Measurements from ENCODE around the gene ALCAM. TPM values are rescaled to one million over a fixed set of nuclear protein-coding genes. Genes with fewer than 3 reads are reported as not detected.

The ALCAM gene
- total and polyA plus RNA-seq, 2 donors (not counting 1 experiment from before 2014, with no cell fraction given) = 6.2 to 23.8 TPM

GRCh38 chr3:105369500-105370371 is 3.0 kb downstream of the ALCAM start:
- Mint-ChIP-seq H3K9me3 (ENCODE audit: insufficient read depth) (no peaks in the 10 kb centered on the region), H3K27me3 (no peaks in the 10 kb centered on the region), H3K27ac (peak overlapping the region; percentile 100), H3K4me3 (peak overlapping the region; percentile 99), H3K4me1 (peaks cover 32% of the 10 kb centered on the region)
- intact Hi-C loops (cut with micrococcal nuclease) = loop anchor here (1.0 to 10.0 kb wide), 6 partner anchors 17 to 1096 kb away; partner anchors contain the start of gene CBLB
- Histone ChIP-seq H3K27ac (ENCODE audit: low read length in 2 of 2) (peak overlapping the region; percentile 98), H4K20me1 (ENCODE audit: control insufficient read depth, insufficient read depth, low read length, poor library complexity, severe bottlenecking) (no peaks in the 10 kb centered on the region), H3K4me2 (replicated peaks; ENCODE audit: low read depth, low read length, poor library complexity, severe bottlenecking) (peak overlapping the region; percentile 90), H3K36me3 (replicated peaks in 1 of 2; ENCODE audit: control extremely low read depth in 1 of 2, control insufficient read depth in 1 of 2, extremely low read depth in 1 of 2, insufficient read depth in 2 of 2, low read length in 1 of 2) (no peaks in the 10 kb centered on the region), H3K9me3 (ENCODE audit: control extremely low read depth in 1 of 3, control insufficient read depth in 2 of 3, insufficient read depth in 1 of 3, low read length in 2 of 3) (no peaks in the 10 kb centered on the region), H3K4me3 (ENCODE audit: control extremely low read depth in 1 of 5, extremely low read depth in 1 of 5, insufficient read depth in 1 of 5, low read depth in 2 of 5, low read length in 4 of 5) (peak overlapping the region; percentile 78 to 91 (median 88)), H3K27me3 (replicated peaks in 1 of 4; ENCODE audit: control extremely low read depth in 1 of 4, control insufficient read depth in 3 of 4, insufficient read depth in 4 of 4, low read length in 3 of 4) (peaks cover 0 to 4% (median 0%) of the 10 kb centered on the region in 4 experiments), H2AFZ (ENCODE audit: insufficient read depth, low read depth, low read length, poor library complexity, severe bottlenecking) (peak overlapping the region; percentile 85), H3K79me2 (ENCODE audit: control insufficient read depth, insufficient read depth, low read length) (peaks cover 39% of the 10 kb centered on the region), H3K9ac (ENCODE audit: low read length) (peak overlapping the region; percentile 95), H3K4me1 (ENCODE audit: control insufficient read depth in 2 of 2, insufficient read depth in 2 of 2, low read length in 2 of 2) (peaks cover 14 to 17% of the 10 kb centered on the region in 2 donors)
- ChIA-PET CTCF (interaction anchor here (1.1 to 4.0 kb wide), 4 partner anchors 766 to 1097 kb away, joined by 3 to 21 read pairs (median 4); no protein-coding TSS in a partner anchor), POLR2A (interaction anchor here (0.5 to 1.5 kb wide), 2 partner anchors 657 to 850 kb away, joined by 3 to 4 read pairs; no protein-coding TSS in a partner anchor)
- peak; percentile 80 for DNase-seq
- peak; percentile 34 for ATAC-seq (ENCODE audit: low read depth)
- TF ChIP-seq EZH2 (IDR thresholded peaks at IDR 0.05; ENCODE audit: borderline replicate concordance, insufficient read depth, low read depth, low read length, poor library complexity, severe bottlenecking) (no peak), CTCF (IDR thresholded peaks at IDR 0.05) (peak; percentile 91)
- WGBS (ENCODE audit: insufficient coverage) = 0% methylated on average over 17 of the region's 22 CpGs

DNA sequence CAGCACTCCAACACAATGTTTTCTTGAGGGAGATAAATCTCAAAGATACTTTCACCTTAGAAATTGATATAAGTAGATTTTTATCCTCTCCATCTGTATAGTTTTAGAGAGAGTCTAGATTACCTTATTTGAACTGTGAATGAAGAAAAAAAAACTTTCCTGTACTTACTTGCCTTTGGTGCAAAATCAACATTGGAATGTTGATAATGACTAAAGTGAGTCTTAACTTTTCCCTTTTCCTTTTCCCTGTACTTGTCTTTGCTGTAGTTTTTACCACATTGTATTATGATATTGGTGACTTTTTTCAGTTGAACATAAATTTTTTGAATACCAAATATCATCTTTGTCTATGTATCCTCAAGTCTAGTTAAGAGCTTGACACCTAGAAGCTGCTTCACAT is 6.7 kb downstream of the ALCAM start:
- Histone ChIP-seq H4K20me1 (ENCODE audit: control insufficient read depth, insufficient read depth, low read length, poor library complexity, severe bottlenecking) (no peaks in the 10 kb centered on the region), H3K36me3 (replicated peaks in 1 of 2; ENCODE audit: control extremely low read depth in 1 of 2, control insufficient read depth in 1 of 2, extremely low read depth in 1 of 2, insufficient read depth in 2 of 2, low read length in 1 of 2) (no peaks in the 10 kb centered on the region), H3K9ac (ENCODE audit: low read length) (no peak overlapping the region), H2AFZ (ENCODE audit: insufficient read depth, low read depth, low read length, poor library complexity, severe bottlenecking) (no peak overlapping the region), H3K27ac (ENCODE audit: low read length in 2 of 2) (no peak overlapping the region), H3K4me1 (ENCODE audit: control insufficient read depth in 2 of 2, insufficient read depth in 2 of 2, low read length in 2 of 2) (peaks cover 0 to 6% of the 10 kb centered on the region in 2 donors), H3K9me3 (ENCODE audit: control extremely low read depth in 1 of 3, control insufficient read depth in 2 of 3, insufficient read depth in 1 of 3, low read length in 2 of 3) (no peaks in the 10 kb centered on the region), H3K79me2 (ENCODE audit: control insufficient read depth, insufficient read depth, low read length) (peaks cover 73% of the 10 kb centered on the region), H3K27me3 (replicated peaks in 1 of 4; ENCODE audit: control extremely low read depth in 1 of 4, control insufficient read depth in 3 of 4, insufficient read depth in 4 of 4, low read length in 3 of 4) (no peaks in the 10 kb centered on the region), H3K4me3 (ENCODE audit: control extremely low read depth in 1 of 5, extremely low read depth in 1 of 5, insufficient read depth in 1 of 5, low read depth in 2 of 5, low read length in 4 of 5) (no peak overlapping the region), H3K4me2 (replicated peaks; ENCODE audit: low read depth, low read length, poor library complexity, severe bottlenecking) (no peak overlapping the region)
- DNase-seq = no peak
- TF ChIP-seq EZH2 (IDR thresholded peaks at IDR 0.05; ENCODE audit: borderline replicate concordance, insufficient read depth, low read depth, low read length, poor library complexity, severe bottlenecking) (no peak), CTCF (IDR thresholded peaks at IDR 0.05) (no peak)
- H3K4me3 Mint-ChIP-seq = no peak overlapping the region
- POLR2A ChIA-PET = no interaction called here
- CTCF ChIA-PET = interaction anchor here (1.2 to 3.6 kb wide), 3 partner anchors 776 to 1100 kb away, joined by 3 to 9 read pairs (median 4); no protein-coding TSS in a partner anchor
- peaks cover 25% of the 10 kb centered on the region for H3K4me1 Mint-ChIP-seq
- H3K9me3 Mint-ChIP-seq (ENCODE audit: insufficient read depth) = no peaks in the 10 kb centered on the region
- intact Hi-C loops (cut with micrococcal nuclease) = no loop called here
- no peak for ATAC-seq (ENCODE audit: low read depth)
- no peaks in the 10 kb centered on the region for H3K27me3 Mint-ChIP-seq
- no peak overlapping the region for H3K27ac Mint-ChIP-seq

Measured in B cell (primary cell).